Stimulated activated naive CD4-positive, alpha-beta T cell treated with Interleukin-2 at 50 U/mL for 16 hours (primary cell): ENCODE results near the gene CCNL2.

Source experiments
- DNase-seq: peaks from one replicate; lab custom pipeline; 2025; lab: John Stamatoyannopoulos, UW

The CCNL2 gene

DNA sequence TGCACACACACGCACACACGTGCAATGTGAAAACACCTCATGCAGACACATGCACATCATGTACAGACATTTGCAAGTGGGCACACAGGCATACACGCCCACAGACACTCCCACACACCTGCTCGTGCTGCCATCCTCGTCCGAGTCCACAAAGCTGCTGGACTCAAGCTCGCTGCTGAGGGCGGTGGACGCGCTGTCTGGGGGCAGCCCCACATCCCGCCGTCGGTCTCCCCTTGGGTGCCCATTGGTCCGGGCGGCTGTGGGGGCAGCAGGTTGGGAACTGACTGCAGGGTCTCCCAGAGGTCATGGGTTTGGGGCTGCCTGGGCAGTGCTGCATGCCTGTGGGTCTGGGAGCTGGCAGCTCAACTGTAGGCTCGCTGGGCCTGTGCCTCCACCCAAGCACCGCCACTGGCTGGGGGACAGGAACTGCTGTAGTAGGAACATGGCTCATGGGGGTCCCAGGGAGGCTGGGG lies 57.5 kb downstream of the CCNL2 start:
- no peak for DNase-seq

DNA sequence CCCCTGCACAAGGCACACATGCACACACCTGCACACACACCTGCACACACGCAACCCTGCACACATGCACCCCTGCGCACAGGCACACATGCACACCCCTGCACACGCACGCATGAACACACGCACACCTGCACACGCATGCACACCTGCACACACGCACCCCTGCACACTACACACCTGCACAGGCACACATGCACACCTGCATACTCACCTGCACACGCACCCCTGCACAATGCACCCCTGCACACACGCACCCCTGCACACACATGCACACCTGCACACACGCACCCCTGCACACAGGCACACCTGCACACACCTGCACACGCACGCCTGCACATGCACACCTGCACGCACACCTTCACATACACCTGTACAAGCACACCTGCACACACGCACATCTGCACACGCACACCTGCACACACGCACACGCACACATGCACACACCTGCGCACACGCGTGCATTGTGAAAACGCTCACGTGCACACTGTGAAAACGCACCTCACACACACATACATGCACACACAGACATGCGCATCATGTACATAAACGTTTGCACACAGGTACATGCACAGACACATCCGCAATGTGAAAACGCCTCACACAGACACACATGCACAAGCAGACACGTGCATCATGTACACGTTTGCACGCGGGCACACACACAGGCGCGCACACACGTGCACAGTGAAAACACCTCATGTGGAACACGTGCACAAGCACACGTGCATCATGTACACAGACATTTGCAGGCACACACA lies 58.2 kb downstream of the CCNL2 start:
- DNase-seq = no peak

DNA sequence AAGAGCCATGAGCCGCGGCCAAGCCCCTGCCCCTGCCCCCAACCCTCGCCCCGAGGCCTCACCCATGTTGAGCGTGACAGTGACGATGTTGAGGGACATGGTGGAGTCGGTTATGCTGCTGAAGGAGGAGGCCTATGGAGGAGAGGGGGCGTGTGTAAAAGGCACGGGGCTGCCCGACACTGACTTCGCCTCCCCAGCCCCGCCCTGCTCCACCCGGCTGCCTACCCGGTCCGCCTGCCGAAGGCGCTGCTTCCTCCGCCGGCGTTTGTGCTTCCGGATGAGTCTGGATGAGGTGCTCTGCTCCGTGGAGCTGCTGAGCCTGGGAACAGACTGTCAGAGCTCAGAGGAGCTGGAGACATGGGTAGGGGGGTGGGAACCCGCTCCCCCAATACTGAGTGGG lies 59.0 kb downstream of the CCNL2 start:
- no peak for DNase-seq

DNA sequence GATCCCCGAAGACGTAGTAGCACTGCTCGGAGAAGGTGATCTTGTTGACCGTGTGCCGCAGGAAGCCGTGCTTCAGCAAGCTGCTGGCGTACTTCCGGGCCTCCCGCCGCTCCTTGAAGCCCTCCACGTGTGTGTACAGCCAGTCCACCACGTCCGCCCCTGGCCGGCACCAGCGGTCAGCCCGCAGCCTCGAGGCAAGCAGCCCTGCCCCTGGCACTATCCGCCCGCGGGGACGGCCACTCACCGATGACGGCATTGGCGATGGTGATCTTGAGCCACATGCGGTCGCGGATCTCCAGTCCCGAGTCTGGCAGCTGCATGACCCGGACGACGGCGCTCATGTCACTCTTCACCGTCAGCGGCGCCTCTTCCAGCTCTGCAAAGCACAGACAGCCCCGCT lies 60.9 kb downstream of the CCNL2 start:
- DNase-seq = no peak

DNA sequence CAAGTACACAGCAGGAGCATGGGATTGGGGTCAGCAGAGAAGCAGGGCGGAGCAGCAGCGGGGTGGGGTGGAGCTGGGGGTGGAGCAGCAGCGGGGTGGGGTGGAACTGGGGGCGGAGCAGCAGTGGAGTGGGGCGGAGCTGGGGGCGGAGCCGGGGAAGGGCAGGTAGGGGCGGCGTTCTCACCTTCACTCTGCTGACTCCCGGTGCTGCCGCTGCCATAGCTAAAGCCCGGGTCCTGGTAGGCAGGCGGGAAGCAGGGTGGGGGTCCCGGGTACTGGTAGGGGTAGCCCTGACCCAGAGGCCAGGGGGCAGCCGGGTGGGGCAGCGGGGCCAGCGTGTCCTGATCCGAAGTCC lies 61.4 kb downstream of the CCNL2 start:
- DNase-seq = no peak

DNA sequence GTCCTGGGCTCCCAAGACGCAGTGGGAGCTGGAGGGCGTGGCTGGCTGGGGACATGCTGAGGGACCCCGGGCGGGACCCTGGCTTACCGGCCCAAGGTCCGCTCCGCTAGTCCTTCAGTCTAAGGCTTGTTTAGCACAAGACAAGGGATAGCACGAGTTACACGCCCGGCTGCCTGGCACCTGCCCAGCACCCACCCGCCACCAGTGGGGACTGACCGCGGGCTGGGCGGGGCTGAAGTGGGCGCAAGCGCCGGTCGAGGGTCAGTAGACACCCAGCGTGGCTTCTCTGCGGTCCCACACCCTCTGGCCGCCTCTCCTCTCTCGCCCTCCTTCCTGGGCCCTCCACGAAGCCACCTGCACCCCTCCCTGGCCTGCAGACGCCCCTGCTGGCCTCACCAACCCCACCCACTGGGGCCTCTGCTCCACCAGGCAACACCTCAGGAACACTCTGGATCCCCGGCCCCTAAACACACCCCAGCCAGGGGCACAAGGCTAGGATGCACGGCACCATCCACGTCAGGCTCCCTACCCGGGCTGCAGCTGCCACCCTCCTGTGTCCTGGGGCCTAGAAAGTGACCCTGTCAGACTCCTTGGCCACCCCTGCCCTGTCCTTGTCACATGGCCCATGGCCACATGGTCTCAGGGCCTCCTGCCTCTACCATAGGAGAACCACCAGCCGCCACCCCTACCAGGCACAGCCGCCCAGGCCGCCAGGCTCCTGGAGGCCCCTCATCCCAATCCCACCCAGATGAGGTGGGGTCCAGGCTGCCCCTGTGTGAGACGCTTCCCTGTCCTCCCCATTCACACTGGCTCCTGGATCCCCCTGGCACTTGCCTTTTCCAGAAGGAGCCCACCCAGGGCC lies 62.0 kb downstream of the CCNL2 start:
- no peak for DNase-seq

DNA sequence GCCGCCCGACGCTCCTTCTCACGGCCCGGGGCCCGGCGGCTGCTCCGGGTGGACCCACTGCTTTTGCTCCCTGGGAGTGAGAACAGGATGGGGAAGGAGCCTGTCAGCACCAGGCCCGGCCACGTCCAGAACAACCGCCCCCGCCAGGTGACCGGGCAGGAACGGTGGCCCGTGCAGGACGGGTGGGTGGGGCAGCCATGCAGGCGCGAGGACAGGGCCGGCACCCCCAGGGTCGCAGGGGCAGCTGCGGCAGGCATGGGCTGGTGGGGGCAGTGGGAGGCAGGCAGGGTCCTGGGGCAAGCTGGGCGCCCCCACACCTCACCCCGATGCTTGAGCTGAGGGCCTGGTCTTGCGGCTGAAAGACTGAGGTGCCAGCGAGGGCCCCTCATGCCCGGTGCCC lies 62.7 kb downstream of the CCNL2 start:
- no peak for DNase-seq

DNA sequence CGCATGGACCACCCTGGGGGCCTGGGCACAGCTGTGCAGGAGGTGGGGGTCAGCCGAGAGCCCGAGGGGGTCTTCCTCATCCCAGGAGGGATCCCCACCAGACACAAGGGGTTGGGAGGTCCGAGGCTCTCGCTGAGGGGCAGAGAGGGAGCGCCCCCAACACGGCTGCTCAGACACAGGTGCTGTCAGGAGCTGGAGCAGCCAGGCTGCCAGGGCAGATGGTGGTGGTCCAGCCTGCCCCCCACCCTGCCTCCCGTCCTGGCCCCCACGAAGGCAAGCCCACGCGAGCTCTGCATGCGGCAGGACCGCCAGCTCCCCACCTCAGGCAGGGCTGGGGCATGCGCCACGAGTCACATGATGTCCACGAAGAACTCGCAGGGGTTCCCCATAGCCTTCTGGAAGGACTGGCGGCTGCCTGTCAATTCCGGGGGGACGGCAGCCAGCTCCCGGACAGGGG lies 63.3 kb downstream of the CCNL2 start:
- no peak for DNase-seq
